C4-2B (cell line): ENCODE data around the gene GNB1.

Experiments used
- ZFX ChIP-seq: fragments of 450-650 bp; IDR thresholded peaks from 2 replicates; pipeline ENCODE4 v1.6.1; 2017
- TF ChIP-seq, protein P1 (sequence below): fragments of 450-650 bp; conservative IDR thresholded peaks from 2 replicates; pipeline ENCODE4 v1.5.1; 2017; ENCODE audit warnings: mild to moderate bottlenecking

DNA sequence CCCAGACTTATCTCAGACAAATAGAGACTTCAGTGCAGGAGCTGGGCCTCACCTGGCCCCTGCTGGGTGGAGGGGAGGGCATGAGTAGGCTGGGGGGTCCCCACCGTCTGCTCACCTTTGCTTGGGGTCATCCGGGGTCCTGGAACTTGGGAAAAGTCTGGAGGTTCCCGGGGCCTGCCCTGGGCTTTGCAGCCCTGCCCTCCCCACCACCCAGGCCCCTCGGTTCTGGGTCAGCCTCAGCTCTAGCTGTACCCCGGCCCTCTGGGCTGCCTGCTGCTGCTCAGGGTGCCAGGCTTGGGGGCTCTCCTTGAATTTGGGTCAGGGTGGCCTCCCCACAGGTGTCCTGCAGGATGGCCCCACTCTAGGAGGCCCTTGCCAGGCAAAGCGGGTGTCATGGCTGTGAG lies 30.6 kb upstream of the GNB1 start:
- TF ChIP-seq, protein P1, sequence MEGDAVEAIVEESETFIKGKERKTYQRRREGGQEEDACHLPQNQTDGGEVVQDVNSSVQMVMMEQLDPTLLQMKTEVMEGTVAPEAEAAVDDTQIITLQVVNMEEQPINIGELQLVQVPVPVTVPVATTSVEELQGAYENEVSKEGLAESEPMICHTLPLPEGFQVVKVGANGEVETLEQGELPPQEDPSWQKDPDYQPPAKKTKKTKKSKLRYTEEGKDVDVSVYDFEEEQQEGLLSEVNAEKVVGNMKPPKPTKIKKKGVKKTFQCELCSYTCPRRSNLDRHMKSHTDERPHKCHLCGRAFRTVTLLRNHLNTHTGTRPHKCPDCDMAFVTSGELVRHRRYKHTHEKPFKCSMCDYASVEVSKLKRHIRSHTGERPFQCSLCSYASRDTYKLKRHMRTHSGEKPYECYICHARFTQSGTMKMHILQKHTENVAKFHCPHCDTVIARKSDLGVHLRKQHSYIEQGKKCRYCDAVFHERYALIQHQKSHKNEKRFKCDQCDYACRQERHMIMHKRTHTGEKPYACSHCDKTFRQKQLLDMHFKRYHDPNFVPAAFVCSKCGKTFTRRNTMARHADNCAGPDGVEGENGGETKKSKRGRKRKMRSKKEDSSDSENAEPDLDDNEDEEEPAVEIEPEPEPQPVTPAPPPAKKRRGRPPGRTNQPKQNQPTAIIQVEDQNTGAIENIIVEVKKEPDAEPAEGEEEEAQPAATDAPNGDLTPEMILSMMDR, result no peak
- TF ChIP-seq ZFX, result no peak
